NCI-H345 (cell line): ENCODE results near the gene SCGB3A1.

Experiments
- DNase-seq: peaks from one replicate; lab custom pipeline; 2025; lab: John Stamatoyannopoulos, UW

The SCGB3A1 gene, protein sequence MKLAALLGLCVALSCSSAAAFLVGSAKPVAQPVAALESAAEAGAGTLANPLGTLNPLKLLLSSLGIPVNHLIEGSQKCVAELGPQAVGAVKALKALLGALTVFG

DNA sequence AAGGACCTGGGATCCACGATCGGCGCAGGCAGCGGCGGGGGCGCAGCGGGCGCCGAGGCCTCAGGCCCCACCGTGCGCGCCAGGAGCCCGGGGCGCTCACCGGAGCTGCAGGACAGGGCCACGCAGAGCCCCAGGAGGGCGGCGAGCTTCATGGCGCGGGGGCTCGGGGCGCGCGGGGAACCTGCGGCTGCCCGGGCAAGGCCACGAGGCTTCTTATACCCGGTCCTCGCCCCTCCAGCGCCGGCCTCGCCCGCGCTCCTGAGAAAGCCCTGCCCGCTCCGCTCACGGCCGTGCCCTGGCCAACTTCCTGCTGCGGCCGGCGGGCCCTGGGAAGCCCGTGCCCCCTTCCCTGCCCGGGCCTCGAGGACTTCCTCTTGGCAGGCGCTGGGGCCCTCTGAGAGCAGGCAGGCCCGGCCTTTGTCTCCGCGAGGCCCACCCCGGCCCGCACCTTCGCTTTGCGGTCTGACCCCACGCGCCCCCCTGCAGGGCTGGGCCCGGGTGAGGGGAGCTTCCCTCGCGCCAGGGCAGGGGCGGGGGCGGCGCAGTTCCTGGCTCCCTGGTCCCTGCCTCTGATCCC lies at the start of gene SCGB3A1:
TSS of gene SCGB3A1 (minus strand) at position 189 of the 577 bp plus-strand sequence. CDS start at position 152, 37 bp downstream.
- DNase-seq: no peak

DNA sequence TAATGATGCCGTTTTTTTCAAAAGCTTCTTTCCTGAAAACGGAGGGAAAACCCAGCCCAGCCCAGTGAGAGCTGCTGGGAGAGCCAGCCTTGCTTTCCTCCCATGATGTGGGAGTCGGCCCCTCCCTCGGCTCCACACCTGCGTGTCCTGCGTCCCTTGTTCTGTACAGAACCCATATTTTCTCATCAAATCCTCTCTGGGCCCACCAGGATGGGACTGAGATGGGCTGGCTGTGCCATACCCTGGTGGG lies 49.2 kb upstream of the SCGB3A1 start:
- DNase-seq: no peak

DNA sequence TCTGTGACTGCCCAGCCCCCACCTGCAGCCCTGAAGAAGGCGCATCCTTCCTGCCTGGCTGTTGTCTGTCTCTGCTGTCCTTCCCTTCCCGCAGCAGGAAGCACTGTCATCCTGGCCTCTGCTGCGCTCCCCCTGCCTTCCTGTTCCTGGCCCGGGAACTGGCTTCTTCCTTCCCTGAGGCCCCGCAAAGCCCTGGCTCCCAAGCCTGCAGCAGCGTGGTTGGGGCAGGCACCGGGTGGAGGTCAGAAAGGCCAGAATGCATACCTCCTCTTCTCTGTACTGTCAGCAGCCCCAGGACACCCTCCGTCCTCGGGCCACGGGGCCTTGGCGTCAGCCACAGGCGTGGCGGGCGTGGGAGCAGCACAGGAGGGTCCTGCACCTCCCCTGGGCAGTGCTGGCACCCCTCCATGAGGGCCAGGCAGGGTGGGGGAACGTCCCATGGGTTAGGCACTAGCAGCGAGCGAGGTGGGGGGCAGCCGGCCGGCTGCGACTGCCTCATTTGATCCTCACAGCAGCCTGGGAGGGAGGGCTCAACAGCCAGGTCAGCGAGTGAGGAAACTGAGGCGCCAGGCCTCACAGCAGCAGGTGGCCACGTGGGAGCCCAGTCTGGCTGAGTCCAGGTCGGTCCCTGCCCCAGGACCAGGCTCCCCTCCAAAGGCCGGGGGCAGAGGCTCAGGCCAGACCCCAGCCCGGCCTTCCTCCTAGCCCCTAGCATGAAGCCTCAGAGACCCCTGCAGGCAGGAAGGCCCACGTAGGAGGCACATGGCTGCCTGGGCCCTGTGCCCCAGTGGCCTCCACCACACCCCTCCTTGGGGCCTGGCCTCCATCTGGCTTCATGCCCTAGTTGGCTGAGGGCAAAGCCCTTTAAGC lies 48.7 kb upstream of the SCGB3A1 start:
- DNase-seq: no peak

DNA sequence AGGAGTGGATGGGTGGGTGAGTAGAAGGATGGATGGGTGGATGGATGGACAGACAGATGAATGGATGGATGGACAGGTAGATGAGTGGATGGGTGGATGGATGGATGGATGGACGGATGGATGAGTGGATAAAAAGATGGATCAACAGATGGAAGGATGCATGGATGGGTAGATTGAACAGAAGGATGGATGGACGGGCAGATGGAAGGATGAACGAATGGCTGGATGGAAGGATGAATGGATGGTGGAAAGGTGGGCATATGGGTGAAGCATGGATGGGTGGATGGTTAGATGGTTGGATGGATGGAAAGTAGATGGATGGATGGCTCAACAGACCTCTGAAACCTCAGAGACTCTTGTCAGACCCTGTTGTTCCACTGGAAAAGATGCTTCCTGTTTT lies 48.0 kb upstream of the SCGB3A1 start:
- no peak for DNase-seq

DNA sequence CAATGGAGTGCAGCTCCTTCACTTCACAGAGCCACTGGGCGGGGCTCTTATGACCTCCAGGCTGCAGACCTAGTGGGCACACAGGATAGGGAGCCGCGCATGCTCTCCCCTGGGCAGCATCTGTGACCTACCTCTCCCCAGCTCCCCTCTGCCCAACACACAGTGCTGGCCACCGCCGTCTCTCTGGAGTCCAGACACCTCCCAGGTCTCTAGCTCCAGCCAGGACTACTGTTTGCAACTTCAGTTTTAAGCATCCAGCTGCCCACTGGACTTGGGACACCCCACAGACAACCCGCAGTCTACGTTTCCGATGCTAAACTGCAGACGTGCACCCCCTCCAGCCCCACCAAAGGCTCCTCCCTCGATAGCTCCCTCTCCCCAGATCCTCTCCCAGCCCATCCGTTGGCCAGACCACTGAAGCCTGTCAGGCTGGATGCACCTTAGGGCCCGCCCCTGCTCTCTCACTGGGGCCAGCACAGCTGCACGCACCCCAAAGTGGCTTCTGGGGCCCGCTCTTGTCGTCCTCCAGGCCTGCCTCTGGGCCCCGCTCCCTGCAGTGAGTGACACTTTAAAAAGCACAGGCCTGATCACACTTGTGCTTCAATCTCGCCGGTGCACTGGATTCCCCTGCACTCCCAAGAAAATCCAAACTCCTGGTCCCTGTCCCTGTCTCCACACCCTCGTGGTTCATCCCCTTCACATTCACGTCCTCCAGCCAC lies 46.8 kb upstream of the SCGB3A1 start:
- no peak for DNase-seq

DNA sequence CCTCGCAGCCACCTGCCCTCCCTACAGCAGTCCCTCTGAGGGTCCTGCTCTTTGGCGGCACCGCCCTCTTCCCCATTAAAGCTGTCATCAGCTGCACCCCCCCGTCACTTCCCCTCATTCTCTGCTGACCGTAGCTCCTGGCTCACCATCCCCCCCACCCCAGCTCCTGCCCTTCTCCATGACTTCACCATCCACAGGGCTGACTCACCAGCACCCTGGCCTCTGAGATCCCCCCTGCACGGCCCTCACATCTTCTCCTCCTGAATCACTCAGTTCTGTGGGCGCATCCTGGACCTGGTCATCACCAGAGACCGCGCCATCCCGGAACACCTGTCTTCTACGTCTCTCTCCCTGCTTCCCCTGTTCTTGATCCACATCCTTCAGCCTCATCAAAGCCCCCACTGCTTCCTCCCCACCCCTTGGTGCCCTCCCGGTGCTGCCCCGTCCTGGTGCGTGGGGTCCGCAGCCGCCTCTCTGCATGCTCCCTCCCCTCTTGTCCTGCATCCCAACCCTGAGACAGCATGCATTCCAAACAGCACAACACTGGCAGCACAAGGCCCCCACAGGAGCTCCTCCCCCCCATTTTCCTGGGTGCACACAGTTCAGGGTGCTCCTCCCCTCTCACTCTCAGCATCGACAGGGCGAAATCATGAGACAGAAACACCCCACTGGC lies 45.2 kb upstream of the SCGB3A1 start:
- no peak for DNase-seq

DNA sequence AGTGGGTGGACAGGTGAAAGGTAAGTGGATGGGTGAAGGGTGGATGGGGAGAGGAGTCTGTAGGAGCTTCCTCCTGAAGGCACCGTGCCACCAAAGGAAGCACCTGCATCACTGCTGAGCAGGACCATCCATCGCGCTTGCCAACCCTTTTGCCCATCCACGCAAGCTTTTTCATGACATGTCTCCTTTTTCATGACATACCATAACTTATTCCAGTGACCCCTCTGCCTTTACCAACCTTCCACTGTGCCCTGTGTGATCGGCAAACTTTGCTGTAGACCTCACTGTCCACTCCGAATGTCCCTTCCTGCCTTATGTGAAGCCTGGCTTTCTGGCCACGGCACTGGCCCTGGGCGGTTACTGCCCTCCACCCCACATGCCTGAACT lies 44.7 kb upstream of the SCGB3A1 start:
- no peak for DNase-seq

DNA sequence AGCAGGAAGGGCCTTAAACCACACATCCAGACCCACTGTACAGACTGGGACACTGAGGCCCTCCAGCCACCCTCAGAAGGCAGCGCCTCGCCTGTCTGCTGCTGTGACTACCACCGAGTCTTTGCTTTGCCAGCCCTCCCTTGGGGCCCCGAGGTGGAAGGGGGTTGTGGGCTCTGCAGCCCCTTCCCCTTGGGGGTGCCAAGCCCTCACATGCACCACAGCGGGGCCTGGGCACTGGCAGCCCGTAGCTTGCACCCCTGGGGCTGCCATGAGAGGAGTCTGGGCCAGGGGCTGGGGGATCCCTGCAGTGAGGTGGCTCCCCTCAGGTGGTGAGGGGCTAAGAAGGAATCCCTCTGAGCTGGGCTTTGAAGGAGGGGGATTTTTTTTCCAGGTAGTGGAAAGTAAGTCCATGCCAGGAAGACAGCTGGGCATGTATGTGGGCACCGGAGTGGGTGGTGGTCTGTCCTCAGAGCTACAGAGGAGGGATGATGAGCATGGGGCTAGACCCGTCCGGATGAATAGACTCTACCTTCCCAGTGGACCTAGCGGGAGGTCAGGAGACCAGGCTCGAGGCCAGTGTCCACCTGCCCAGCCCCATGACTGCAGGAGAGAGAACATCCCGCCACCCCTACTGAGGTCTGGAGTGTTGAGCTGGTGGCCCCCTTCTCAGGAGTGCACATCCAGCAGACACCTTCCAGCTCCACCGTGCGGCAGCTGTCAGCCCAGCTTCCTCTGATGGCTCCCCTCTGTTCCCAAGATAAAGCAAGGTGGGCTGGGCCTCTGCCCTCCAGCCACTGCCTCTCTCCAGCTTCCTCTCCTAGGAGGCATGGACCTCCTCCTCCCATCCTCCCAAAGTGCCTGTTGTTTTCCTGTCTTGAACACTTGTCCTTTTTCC lies 42.2 kb upstream of the SCGB3A1 start:
- no peak for DNase-seq

DNA sequence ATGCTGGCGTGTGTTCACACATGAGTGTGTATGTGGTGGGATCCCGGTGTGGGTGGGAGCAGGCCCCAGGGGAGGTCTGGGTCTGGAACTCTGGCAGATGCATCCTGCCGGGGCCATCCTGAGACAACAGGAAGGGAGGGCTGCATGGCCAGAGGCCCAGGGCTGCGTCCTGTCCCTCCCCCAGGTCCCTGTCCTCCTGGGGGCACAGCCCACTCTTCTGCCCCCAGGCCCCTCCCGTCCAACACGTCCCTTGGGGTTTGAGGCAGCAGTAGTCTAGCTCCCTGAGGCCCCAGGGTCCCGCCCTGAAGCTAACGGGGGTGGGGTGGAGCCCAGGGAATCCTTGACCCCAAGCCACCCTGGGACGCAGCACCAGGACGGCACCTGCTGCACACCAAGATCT lies 41.5 kb upstream of the SCGB3A1 start:
- no peak for DNase-seq

DNA sequence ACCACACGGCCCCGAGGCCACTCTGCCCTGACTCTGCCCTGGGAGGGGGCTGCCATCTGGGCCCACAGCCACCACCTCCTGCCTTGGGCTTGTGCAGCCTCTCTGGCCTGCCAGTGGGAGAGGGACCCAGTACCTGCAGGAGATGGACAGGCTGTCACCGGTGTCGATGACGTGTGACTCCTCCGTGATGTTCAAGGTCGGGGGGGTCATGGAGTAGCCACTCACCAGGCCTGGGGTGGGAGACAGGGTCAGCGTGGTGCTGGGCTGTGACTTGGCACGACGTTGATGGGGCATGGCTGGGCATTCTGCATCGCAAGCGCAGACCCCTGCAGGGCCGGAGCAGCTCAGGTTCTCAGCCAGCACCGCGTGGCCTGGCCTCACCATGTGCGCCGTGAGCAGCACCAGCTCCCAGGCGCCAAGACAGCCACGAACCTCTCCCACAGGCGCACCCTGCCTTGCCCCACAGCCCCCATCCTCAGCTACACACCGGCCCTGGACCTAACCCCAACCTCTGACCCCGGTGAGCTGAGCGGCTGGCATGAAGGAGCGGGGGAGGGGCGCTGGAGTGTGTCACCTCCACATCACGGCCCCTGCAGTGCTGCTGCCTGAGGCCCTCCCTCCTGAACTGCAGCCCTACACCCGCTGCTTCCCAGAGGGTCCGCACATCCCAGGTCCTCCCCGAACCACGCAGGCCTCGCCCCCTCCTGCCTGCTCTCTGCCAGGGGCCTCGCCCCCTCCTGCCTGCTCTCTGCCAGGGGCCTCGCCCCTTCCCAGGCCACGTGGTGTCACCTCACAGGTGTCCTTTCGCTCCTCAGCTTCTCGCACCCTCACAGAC lies 40.5 kb upstream of the SCGB3A1 start:
- no peak for DNase-seq

DNA sequence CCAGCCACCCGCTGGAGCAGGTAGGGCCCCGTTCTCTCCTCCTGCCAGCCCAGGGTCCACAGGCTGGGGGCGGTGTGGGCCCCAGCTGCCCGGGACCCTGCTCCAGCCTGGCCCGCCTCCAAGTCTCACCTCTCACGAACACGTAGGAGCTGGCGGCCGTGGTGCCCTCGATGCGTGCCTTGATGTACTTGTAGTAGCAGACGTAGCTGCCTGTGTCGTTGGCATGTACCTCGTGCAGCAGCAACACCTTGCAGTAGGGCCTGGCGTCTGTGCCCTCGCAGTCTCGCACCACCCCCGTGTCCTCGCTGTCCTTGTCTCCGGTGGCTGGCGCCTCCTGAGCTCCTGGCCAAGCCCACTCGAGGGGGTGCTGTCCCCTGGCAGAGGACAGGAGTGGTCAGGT lies 39.1 kb upstream of the SCGB3A1 start:
- no peak for DNase-seq

DNA sequence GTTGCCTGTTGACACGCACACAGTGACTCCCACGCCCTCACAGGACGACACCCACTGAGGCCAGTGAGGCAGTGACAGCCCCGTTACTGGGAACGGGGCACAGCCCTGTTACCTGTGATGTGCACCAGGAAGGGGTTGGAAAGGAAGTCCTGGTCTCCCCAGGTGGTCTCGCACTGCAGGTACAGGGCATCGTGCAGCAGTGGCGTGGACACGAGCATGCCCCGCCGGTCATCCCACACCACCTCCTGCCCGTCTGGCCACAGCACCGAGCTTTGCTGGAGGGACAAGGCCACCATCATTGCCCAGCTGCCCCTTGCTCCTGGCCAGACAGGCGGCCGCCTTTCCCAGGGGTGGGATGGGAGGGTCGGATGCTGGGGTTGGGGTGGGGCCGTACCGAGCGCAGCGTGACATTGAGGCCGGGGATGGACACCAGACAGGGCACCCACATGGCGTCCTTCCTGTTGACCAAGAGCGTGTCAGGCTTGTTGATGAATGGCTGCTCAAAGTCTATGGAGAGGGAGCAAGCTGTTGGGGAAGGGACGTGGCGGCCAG lies 38.6 kb upstream of the SCGB3A1 start:
- no peak for DNase-seq

DNA sequence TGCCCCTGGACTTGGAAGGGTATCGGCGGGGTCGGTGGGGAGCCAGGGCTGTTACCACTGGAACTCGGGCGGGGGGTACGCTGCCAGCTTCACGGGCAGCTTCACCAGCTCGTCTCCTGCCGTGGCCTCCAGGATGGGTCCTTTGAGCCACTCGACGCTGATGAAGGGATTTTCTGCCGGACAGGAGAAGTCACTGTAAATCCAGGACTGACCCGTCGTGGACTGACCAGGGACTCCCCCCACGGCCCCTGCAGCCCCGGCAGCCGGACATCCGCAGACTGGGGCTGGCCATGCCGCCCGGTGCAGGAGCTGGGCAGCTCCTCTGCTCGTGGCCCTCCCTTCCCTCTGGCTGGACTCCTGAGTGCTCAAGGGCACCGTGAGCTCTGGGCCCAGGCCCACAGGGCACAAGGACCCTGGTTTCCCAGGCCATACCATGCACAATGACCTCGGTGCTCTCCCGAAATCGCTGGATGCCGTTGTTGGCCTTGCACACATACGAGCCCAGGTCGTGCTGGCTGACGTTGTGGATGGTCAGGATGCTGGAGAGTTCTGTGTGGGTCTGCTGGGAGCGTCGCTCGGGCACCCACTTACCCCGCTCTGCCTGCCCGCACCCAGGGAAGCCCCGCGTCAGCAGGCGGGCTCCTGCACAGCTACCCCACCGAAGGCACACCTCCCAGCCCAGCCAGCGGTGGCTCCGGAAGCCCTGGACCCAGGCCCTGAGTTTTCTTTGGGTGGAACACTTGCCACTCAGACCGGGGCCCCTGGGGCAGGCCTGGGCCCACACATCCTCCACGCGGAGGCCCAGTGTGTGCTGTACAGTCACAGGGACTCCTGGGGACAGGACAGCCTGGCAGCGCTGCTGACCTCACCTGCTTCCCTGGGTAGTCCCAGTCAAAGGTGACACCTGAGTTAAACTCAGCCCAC lies 37.8 kb upstream of the SCGB3A1 start:
- DNase-seq: no peak

DNA sequence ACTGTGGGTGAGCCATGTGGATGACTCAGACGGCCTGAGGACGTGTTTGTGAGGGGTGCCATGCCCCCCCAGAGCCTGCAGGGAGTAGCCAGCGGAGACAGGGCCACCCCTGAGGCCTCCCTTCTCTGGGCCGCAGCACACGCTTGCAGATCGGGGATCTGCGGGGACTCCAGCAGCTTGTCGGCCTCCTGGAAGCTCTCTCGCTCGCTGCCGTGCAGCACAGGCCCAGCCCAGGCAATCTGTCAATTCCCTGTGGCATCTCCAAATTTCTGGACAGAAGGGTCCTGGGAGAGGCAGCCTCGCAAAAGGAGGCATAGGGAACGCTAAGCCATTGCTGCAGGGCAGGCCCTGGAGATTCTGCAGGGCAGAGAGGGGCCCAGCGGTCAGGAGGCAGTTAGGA lies 36.9 kb upstream of the SCGB3A1 start:
- DNase-seq: no peak

DNA sequence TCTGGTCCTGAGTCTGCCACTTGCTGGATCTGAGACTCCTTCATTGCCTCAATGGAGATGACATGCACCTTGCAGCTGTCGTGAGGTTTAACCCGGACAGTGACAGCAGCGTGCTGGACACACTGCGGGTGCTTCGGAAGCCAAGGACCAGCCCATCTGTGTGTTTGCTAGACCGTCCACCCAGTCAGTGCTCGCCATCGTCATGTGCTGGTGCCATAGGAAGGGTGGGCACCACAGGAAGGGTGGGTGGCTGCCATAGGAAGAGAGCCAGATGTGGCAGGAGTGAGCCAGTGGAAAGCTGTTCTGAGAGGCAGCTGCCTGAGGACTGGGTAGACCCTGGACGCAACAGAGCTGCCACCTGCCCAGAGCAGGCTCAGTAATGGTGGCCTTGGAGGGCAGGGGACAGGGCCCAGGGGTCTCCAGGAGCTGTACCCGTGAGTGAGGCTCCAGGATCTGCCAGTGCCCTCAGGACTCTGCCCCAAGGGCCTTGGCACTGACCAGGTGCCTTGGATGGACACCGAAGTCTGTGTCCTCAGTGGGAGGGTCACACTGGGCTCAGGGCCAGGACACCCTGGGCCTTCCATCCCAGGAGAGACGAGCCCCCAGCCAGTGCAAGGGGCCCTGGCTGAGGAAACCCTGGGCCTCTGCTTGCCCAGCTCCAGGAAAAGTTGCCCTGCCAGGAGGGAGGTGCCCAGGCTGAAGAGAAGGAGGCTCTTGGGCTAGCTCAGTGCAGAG lies 36.3 kb upstream of the SCGB3A1 start:
- no peak for DNase-seq

DNA sequence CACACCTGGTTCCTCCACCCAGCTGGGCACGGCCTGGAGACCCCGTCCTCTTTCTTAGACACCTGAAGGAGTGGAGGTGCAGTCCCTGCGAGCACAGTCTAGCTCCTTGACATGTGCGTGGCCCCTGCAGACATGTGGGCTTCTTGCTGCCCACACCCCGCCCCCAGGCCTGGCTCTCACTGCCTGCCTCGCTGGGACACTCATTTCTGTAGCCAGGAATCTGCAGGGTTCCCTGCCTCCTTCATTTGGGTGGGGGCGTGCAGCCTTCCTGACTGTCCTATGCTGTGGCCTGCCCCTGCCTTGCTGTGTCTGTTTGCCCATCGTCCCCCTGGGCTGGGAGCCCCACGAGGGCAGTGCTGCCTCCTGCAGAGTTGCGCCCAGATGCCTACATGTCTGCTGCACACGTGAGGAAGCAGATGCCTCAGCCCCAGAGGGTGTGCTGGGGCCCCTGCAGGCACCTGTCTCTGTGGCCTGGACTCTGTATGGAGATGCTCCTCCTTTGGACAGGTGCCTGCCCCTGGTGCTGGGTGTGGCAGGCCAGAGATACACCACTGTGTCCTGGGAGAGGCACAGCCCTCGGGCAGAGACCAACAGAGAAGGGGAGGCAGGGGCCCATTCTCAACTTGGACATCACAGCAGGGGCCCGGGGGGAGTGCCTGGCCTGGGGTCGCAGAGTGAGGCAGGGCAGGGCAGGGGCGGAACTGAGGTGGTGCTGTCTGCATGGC lies 35.5 kb upstream of the SCGB3A1 start:
- DNase-seq: no peak

DNA sequence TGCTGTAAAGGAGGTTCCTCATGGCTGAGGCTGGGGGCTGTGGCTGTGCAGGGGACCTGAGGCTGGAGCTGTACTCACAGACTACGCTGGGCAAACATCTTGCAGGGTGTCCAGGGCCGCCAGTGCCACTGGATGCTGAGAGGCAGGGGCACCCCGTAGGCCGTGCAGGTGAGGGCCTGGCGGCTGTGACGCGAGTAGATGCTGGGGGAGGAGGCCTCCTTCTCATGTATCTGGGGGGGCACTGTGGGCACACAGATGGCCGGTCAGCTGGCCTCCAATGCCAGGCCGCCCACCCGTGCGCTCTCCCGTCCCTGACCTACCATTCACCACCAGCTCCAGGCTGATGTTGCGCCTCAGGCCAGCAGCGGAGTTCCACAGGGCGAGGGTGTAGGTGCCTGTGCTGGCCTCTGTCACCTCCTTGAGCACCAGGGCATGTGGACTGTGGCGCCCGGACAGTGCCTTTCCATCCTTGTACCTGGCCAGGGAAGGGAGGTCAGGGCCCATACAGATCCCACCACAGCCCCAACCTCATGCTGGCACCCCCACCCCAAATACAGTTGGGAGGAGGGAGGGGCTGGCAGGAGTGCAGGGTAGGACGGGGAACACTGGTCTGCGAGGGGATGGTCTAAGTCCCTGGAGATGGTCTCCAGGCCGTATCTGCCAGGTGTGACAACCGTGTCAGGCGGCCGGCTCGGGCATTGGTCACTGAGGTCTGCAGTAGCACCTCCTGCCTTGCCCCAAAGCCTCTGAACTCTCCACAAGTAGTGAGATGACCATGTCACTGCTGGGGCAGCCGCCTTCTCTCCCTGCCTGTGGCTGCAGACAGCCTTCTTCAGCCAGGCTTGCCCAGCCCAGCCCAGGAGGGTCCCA lies 34.7 kb upstream of the SCGB3A1 start:
- no peak for DNase-seq
